ENCODE data around the gene TERC.
A peak's percentile ranks its signal among the peaks of the same experiment; 100 is the strongest.

TERC gene

DNA sequence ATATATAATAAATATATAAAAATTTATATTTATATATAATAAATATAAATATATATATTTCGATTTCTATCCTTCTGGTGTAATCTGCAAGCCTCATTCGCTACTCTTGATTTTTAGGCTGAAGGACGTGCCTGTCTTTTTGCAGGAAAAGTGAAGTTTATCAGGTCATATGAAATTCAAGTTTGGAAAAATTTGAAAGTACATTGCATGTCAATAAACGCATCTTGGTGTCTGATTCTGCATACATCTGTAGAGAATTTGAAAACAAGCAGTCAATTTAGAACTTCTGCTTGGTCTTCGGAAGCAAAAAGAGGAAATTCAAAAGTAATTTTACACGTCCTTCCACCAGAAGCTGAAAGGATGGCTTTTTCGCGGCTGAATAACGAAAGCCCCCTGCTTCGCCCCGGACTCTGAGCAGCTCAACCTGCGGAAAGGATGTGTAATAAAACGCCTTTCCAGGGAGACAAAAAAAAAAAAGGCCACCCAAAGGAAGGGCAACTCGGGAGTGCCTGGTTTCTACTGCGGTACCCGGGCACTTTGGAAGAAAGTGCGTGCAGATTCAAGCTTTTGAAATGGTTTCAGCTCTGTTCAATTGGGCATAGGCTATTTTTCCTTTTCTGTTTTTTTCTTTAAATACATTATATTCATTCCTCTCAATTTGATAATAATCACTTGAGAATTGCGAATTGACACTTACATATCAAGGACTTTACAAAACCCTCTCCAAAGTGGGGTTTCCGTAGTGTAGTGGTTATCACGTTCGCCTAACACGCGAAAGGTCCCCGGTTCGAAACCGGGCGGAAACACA lies 6.8 kb upstream of the TERC start:
- Histone ChIP-seq H3K9me3 (ENCODE audit: insufficient read depth, low read length, severe bottlenecking) (no peaks in the 10 kb centered on the region), H3K4me3 (ENCODE audit: low read depth in 1 of 2, low read length in 2 of 2) (peak overlapping the region; percentile 79 to 80), H2AFZ (ENCODE audit: low read depth, low read length) (peak overlapping the region; percentile 96), H3K79me2 (ENCODE audit: insufficient read depth, low read length) (peaks cover 35% of the 10 kb centered on the region), H4K20me1 (ENCODE audit: insufficient read depth, low read length) (no peaks in the 10 kb centered on the region; the same call in 1 of the 2 replicates), H3K27me3 (ENCODE audit: insufficient read depth, low read length, poor library complexity) (no peaks in the 10 kb centered on the region), H3K9ac (ENCODE audit: low read depth, low read length) (peak overlapping the region; percentile 87), H3K4me1 (ENCODE audit: insufficient read depth, low read length) (peaks cover 32% of the 10 kb centered on the region), H3K36me3 (ENCODE audit: insufficient read depth, low read length) (peaks cover 24% of the 10 kb centered on the region), H3K4me2 (ENCODE audit: insufficient read depth, low read length) (peak overlapping the region; percentile 78), H3K27ac (ENCODE audit: low read length) (peak overlapping the region; percentile 92)
- no peak for TF ChIP-seq EZH2 (IDR thresholded peaks at IDR 0.05; ENCODE audit: borderline replicate concordance, low read depth, low read length, severe bottlenecking)
- TF ChIP-seq, protein P1, sequence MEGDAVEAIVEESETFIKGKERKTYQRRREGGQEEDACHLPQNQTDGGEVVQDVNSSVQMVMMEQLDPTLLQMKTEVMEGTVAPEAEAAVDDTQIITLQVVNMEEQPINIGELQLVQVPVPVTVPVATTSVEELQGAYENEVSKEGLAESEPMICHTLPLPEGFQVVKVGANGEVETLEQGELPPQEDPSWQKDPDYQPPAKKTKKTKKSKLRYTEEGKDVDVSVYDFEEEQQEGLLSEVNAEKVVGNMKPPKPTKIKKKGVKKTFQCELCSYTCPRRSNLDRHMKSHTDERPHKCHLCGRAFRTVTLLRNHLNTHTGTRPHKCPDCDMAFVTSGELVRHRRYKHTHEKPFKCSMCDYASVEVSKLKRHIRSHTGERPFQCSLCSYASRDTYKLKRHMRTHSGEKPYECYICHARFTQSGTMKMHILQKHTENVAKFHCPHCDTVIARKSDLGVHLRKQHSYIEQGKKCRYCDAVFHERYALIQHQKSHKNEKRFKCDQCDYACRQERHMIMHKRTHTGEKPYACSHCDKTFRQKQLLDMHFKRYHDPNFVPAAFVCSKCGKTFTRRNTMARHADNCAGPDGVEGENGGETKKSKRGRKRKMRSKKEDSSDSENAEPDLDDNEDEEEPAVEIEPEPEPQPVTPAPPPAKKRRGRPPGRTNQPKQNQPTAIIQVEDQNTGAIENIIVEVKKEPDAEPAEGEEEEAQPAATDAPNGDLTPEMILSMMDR (IDR thresholded peaks at IDR 0.05; ENCODE audit: borderline replicate concordance, extremely low read depth, low read length, poor library complexity, severe bottlenecking), result no peak
- peak; percentile 17; the same call in 2 of the 3 replicates for ATAC-seq (ENCODE audit: insufficient read depth, low read depth)
- peak; percentile 77 for DNase-seq

DNA sequence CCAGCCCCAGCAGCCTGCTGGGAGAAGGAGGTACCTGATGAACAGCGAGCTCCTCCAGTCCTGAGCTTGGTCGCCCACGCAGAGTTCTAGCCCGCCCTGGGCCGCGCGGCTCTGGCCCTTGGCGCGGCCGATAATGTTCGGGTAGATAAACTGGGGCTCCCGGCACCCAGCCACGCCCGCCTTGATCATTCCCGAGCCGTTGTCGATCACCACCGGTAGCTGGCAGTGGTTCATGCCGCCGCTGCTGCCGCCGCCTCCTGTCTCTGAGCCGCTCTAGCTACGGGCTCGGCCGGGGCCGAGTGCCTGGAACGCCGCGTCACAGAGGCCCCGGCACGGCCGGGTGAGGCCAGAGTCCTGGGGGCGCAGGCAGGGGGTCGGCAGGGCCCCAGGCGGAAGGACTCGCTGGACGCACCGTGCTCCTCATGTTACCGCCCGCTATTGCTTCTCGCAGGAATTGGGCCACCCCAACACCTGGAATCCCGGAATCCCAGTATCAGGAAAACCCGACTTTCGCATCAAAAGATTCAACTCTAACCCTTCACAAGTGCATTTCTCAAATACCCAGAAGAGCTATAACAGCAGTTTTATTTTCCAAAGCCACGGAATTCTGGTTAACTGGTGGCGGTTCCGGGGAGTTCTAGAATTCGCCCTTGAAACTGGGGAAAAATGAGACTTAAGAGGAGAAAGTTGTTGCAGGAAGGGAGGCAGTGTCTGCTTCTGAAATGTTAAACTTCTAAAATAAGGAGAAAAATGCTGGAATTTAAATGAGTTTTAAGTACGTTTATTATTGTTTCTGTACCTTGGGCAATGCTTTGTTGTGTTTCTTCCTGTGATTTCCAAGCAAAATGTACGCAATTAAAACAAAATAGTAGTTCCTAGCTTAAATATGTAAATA lies 4.7 kb upstream of the TERC start, which contains the start of gene ACTRT3:
Gene ACTRT3, minus strand, starts transcription at position 275 of the 895 bp plus-strand sequence. Its CDS starts 41 bp downstream, at position 234.
- no peak for ATAC-seq (ENCODE audit: insufficient read depth, low read depth)
- Histone ChIP-seq H3K79me2 (ENCODE audit: insufficient read depth, low read length) (peaks cover 16% of the 10 kb centered on the region), H3K4me1 (ENCODE audit: insufficient read depth, low read length) (peaks cover 22% of the 10 kb centered on the region), H3K27me3 (ENCODE audit: insufficient read depth, low read length, poor library complexity) (no peaks in the 10 kb centered on the region), H3K4me2 (ENCODE audit: insufficient read depth, low read length) (peak within 1 kb of the TSS; percentile 65), H3K36me3 (ENCODE audit: insufficient read depth, low read length) (peaks cover 5% of the 10 kb centered on the region), H2AFZ (ENCODE audit: low read depth, low read length) (peak within 1 kb of the TSS; percentile 71), H3K27ac (ENCODE audit: low read length) (no peak within 1 kb of the TSS; the same call in 1 of the 2 replicates), H3K9ac (ENCODE audit: low read depth, low read length) (peak within 1 kb of the TSS; percentile 50), H3K9me3 (ENCODE audit: insufficient read depth, low read length, severe bottlenecking) (no peaks in the 10 kb centered on the region), H3K4me3 (ENCODE audit: low read depth in 1 of 2, low read length in 2 of 2) (peak within 1 kb of the TSS; percentile 29 to 54; a peak in 3 of 4 replicates), H4K20me1 (ENCODE audit: insufficient read depth, low read length) (no peaks in the 10 kb centered on the region; the same call in 1 of the 2 replicates)
- peak; percentile 43 for DNase-seq
- TF ChIP-seq, protein P1 (IDR thresholded peaks at IDR 0.05; ENCODE audit: borderline replicate concordance, extremely low read depth, low read length, poor library complexity, severe bottlenecking), result no peak
- TF ChIP-seq EZH2 (IDR thresholded peaks at IDR 0.05; ENCODE audit: borderline replicate concordance, low read depth, low read length, severe bottlenecking), result no peak

DNA sequence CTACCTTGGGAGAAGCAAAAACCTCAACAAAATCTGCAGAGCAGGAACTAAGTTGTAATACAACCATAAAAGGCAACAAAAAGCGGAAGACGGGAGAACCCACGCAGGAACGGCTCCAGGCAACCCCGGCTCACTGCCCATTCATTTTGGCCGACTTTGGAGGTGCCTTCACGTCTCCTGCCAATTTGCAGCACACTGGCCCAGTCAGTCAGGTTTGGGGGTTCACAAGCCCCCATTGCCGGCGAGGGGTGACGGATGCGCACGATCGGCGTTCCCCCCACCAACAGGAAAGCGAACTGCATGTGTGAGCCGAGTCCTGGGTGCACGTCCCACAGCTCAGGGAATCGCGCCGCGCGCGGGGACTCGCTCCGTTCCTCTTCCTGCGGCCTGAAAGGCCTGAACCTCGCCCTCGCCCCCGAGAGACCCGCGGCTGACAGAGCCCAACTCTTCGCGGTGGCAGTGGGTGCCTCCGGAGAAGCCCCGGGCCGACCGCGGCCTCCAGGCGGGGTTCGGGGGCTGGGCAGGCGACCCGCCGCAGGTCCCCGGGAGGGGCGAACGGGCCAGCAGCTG lies 463 bp downstream of the TERC start:
- Histone ChIP-seq H3K36me3 (ENCODE audit: insufficient read depth, low read length) (no peaks in the 10 kb centered on the region), H4K20me1 (ENCODE audit: insufficient read depth, low read length) (no peaks in the 10 kb centered on the region), H3K27me3 (ENCODE audit: insufficient read depth, low read length, poor library complexity) (no peaks in the 10 kb centered on the region), H3K4me1 (ENCODE audit: insufficient read depth, low read length) (peaks cover 32% of the 10 kb centered on the region), H3K27ac (ENCODE audit: low read length) (peak overlapping the region; percentile 94), H3K9ac (ENCODE audit: low read depth, low read length) (peak overlapping the region; percentile 86), H2AFZ (ENCODE audit: low read depth, low read length) (peak overlapping the region; percentile 97), H3K9me3 (ENCODE audit: insufficient read depth, low read length, severe bottlenecking) (no peaks in the 10 kb centered on the region), H3K4me3 (ENCODE audit: low read depth in 1 of 2, low read length in 2 of 2) (peak overlapping the region; percentile 73 to 91), H3K4me2 (ENCODE audit: insufficient read depth, low read length) (peak overlapping the region; percentile 87), H3K79me2 (ENCODE audit: insufficient read depth, low read length) (no peaks in the 10 kb centered on the region)
- TF ChIP-seq, protein P1 (IDR thresholded peaks at IDR 0.05; ENCODE audit: borderline replicate concordance, extremely low read depth, low read length, poor library complexity, severe bottlenecking), result no peak
- TF ChIP-seq EZH2 (IDR thresholded peaks at IDR 0.05; ENCODE audit: borderline replicate concordance, low read depth, low read length, severe bottlenecking), result no peak
- ATAC-seq (ENCODE audit: insufficient read depth, low read depth), result peak; percentile 55
- peak; percentile 61 for DNase-seq
